Measurements from ENCODE around the gene MEF2B. TPM values are rescaled to one million over a fixed set of nuclear protein-coding genes. Genes with fewer than 3 reads are reported as not detected.

MEF2B gene
- total RNA-seq, 2 experiments from 2014 or later: 3.2 to 7.2 TPM

GRCh38 chr19:19205416-19206410, 35.6 kb upstream of the MEF2B start:
- Mint-ChIP-seq H3K36me3 (peaks cover 6% of the 10 kb centered on the region), H3K4me1 (peaks cover 39% of the 10 kb centered on the region), H3K27me3 (peaks cover 3% of the 10 kb centered on the region), H3K4me3 (no peak overlapping the region), H3K9me3 (ENCODE audit: low read depth) (no peaks in the 10 kb centered on the region), H3K27ac (no peak overlapping the region)
- ATAC-seq: no peak
- DNase-seq: no peak
- CTCF ChIA-PET: interaction anchor here (0.6 kb wide), 1 partner anchor 22 kb away, joined by 3 read pairs; no protein-coding TSS in a partner anchor

- Mint-ChIP-seq H3K9me3 (ENCODE audit: low read depth) (no peaks in the 10 kb centered on the region), H3K4me3 (peak overlapping the region; percentile 46), H3K27me3 (no peaks in the 10 kb centered on the region), H3K27ac (peak overlapping the region; percentile 40), H3K36me3 (peaks cover 12% of the 10 kb centered on the region), H3K4me1 (peaks cover 39% of the 10 kb centered on the region)
- ATAC-seq (no peak), DNase-seq (no peak)
- CTCF ChIA-PET: interaction anchor here (0.6 to 2.4 kb wide), 3 partner anchors 12 to 37 kb away, joined by 3 to 13 read pairs (median 3); partner anchors contain the start of genes BORCS8 and RFXANK
Measured at GRCh38 chr19:19204181-19204580, 34.1 kb upstream of the MEF2B start.

- Mint-ChIP-seq H3K27me3 (no peaks in the 10 kb centered on the region), H3K27ac (peak within 1 kb of the TSS; percentile 90), H3K4me3 (peak within 1 kb of the TSS; percentile 93), H3K36me3 (peaks cover 18% of the 10 kb centered on the region), H3K4me1 (peaks cover 39% of the 10 kb centered on the region), H3K9me3 (ENCODE audit: low read depth) (no peaks in the 10 kb centered on the region)
- ATAC-seq: peak; percentile 95
- peak; percentile 95 for DNase-seq
- CTCF ChIA-PET: interaction anchor here (0.8 to 3.1 kb wide), 6 partner anchors 11 to 164 kb away, joined by 3 to 29 read pairs (median 8); partner anchors contain the start of genes BORCS8 and RFXANK
Measured at GRCh38 chr19:19203012-19203856, 33.2 kb upstream of the MEF2B start, which contains the start of gene NR2C2AP. Gene NR2C2AP (minus strand): TSS chr19:19203414. CDS start chr19:19203060, 354 bp downstream.

GRCh38 chr19:19202707-19203011, 32.6 kb upstream of the MEF2B start:
- Mint-ChIP-seq H3K27ac (peak overlapping the region; percentile 90), H3K9me3 (ENCODE audit: low read depth) (no peaks in the 10 kb centered on the region), H3K36me3 (peaks cover 22% of the 10 kb centered on the region), H3K4me3 (peak overlapping the region; percentile 93), H3K27me3 (no peaks in the 10 kb centered on the region), H3K4me1 (peaks cover 36% of the 10 kb centered on the region)
- no peak for DNase-seq
- CTCF ChIA-PET: interaction anchor here (0.8 to 3.1 kb wide), 6 partner anchors 11 to 165 kb away, joined by 3 to 29 read pairs (median 8); partner anchors contain the start of genes BORCS8 and RFXANK
- no peak for ATAC-seq

GRCh38 chr19:19201697-19202630, 31.9 kb upstream of the MEF2B start:
- Mint-ChIP-seq H3K4me1 (peaks cover 29% of the 10 kb centered on the region), H3K27me3 (no peaks in the 10 kb centered on the region), H3K27ac (peak overlapping the region; percentile 90), H3K9me3 (ENCODE audit: low read depth) (no peaks in the 10 kb centered on the region), H3K4me3 (peak overlapping the region; percentile 93), H3K36me3 (peaks cover 22% of the 10 kb centered on the region)
- DNase-seq: no peak
- no peak for ATAC-seq
- CTCF ChIA-PET: interaction anchor here (1.3 to 3.1 kb wide), 3 partner anchors 10 to 165 kb away, joined by 3 to 29 read pairs (median 5); partner anchors contain the start of genes BORCS8 and RFXANK

GRCh38 chr19:19193926-19194325, 23.9 kb upstream of the MEF2B start:
- DNase-seq (no peak), ATAC-seq (no peak)
- H3K4me3 Mint-ChIP-seq: peak overlapping the region; percentile 90
- CTCF ChIA-PET: no interaction called here
- no peaks in the 10 kb centered on the region for H3K9me3 Mint-ChIP-seq (ENCODE audit: low read depth)
- peaks cover 31% of the 10 kb centered on the region for H3K4me1 Mint-ChIP-seq
- H3K36me3 Mint-ChIP-seq: peaks cover 16% of the 10 kb centered on the region
- no peaks in the 10 kb centered on the region for H3K27me3 Mint-ChIP-seq
- peak overlapping the region; percentile 98 for H3K27ac Mint-ChIP-seq

GRCh38 chr19:19192910-19193423, 22.9 kb upstream of the MEF2B start:
- Mint-ChIP-seq H3K27ac (peak overlapping the region; percentile 98), H3K36me3 (peaks cover 11% of the 10 kb centered on the region), H3K9me3 (ENCODE audit: low read depth) (no peaks in the 10 kb centered on the region), H3K4me1 (peaks cover 34% of the 10 kb centered on the region), H3K27me3 (no peaks in the 10 kb centered on the region), H3K4me3 (peak overlapping the region; percentile 90)
- DNase-seq (no peak), ATAC-seq (peak; percentile 8)
- CTCF ChIA-PET: interaction anchor here (0.7 to 3.0 kb wide), 4 partner anchors 9 to 33 kb away, joined by 3 to 29 read pairs (median 4); partner anchors contain the start of gene NR2C2AP

GRCh38 chr19:19192078-19192882, 22.2 kb upstream of the MEF2B start, which contains the start of the genes BORCS8 and RFXANK:
Gene BORCS8 (minus strand): TSS chr19:19192152. CDS start chr19:19192117, 35 bp downstream.
Gene RFXANK (plus strand): TSS chr19:19192258. CDS start chr19:19193947, 1,689 bp downstream.
- Mint-ChIP-seq H3K27ac (peak within 1 kb of the TSS; percentile 98), H3K9me3 (ENCODE audit: low read depth) (no peaks in the 10 kb centered on the region), H3K36me3 (peaks cover 10% of the 10 kb centered on the region), H3K27me3 (no peaks in the 10 kb centered on the region), H3K4me3 (peak within 1 kb of the TSS; percentile 90), H3K4me1 (peaks cover 34% of the 10 kb centered on the region)
- DNase-seq: peak; percentile 100
- peak; percentile 92 for ATAC-seq
- CTCF ChIA-PET: interaction anchor here (0.8 to 3.0 kb wide), 7 partner anchors 10 to 298 kb away, joined by 3 to 29 read pairs (median 4); partner anchors contain the start of gene NR2C2AP

- ATAC-seq: no peak
Measured at GRCh38 chr19:19191768-19192077, 21.7 kb upstream of the MEF2B start.

GRCh38 chr19:19186742-19187141, 16.7 kb upstream of the MEF2B start:
- no peak for ATAC-seq
- no peaks in the 10 kb centered on the region for H3K9me3 Mint-ChIP-seq (ENCODE audit: low read depth)
- H3K4me1 Mint-ChIP-seq: peaks cover 25% of the 10 kb centered on the region
- H3K4me3 Mint-ChIP-seq: no peak overlapping the region
- H3K27ac Mint-ChIP-seq: no peak overlapping the region
- CTCF ChIA-PET: interaction anchor here (2.9 kb wide), 1 partner anchor 12 kb away, joined by 14 read pairs; no protein-coding TSS in a partner anchor
- DNase-seq: no peak
- H3K27me3 Mint-ChIP-seq: no peaks in the 10 kb centered on the region
- peaks cover 28% of the 10 kb centered on the region for H3K36me3 Mint-ChIP-seq

More at GRCh38 chr19:19191768-19192077, 21.7 kb upstream of the MEF2B start:
- CTCF ChIA-PET: interaction anchor here (0.8 to 3.0 kb wide), 6 partner anchors 10 to 299 kb away, joined by 3 to 29 read pairs (median 4); partner anchors contain the start of gene NR2C2AP
- H3K4me1 Mint-ChIP-seq: peaks cover 34% of the 10 kb centered on the region
- DNase-seq: no peak
- no peaks in the 10 kb centered on the region for H3K27me3 Mint-ChIP-seq
- peak overlapping the region; percentile 98 for H3K27ac Mint-ChIP-seq
- H3K9me3 Mint-ChIP-seq (ENCODE audit: low read depth): no peaks in the 10 kb centered on the region
- H3K36me3 Mint-ChIP-seq: peaks cover 14% of the 10 kb centered on the region
- H3K4me3 Mint-ChIP-seq: peak overlapping the region; percentile 90
